Measurements from ENCODE around the gene NBR1. TPM values are rescaled to one million over a fixed set of nuclear protein-coding genes. Genes with fewer than 3 reads are reported as not detected.
A peak's percentile ranks its signal among the peaks of the same experiment; 100 is the strongest.

The NBR1 gene, protein sequence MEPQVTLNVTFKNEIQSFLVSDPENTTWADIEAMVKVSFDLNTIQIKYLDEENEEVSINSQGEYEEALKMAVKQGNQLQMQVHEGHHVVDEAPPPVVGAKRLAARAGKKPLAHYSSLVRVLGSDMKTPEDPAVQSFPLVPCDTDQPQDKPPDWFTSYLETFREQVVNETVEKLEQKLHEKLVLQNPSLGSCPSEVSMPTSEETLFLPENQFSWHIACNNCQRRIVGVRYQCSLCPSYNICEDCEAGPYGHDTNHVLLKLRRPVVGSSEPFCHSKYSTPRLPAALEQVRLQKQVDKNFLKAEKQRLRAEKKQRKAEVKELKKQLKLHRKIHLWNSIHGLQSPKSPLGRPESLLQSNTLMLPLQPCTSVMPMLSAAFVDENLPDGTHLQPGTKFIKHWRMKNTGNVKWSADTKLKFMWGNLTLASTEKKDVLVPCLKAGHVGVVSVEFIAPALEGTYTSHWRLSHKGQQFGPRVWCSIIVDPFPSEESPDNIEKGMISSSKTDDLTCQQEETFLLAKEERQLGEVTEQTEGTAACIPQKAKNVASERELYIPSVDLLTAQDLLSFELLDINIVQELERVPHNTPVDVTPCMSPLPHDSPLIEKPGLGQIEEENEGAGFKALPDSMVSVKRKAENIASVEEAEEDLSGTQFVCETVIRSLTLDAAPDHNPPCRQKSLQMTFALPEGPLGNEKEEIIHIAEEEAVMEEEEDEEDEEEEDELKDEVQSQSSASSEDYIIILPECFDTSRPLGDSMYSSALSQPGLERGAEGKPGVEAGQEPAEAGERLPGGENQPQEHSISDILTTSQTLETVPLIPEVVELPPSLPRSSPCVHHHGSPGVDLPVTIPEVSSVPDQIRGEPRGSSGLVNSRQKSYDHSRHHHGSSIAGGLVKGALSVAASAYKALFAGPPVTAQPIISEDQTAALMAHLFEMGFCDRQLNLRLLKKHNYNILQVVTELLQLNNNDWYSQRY
- 65.7 to 70.8 TPM (median 67.7 TPM) in 3 replicates for polyA plus RNA-seq
- polyA plus RNA-seq (2011; ENCODE audit: low read depth), result 35.6 TPM
- 47.9 and 67.3 TPM in 2 replicates for polyA plus RNA-seq (2011; cell fraction: cytosol; rRNA removed)
- polyA plus RNA-seq (2011; cell fraction: nucleus; rRNA removed), result 60.5 and 64.0 TPM in 2 replicates
- 39.4 and 47.3 TPM in 2 replicates for polyA plus RNA-seq (2012; ENCODE audit: low replicate concordance)
- 63.2 to 113 TPM (median 109 TPM) in 3 replicates for polyA minus RNA-seq
- 49.5 TPM for polyA minus RNA-seq (2011; cell fraction: cytosol; rRNA and poly(A)+ RNA removed)
- polyA minus RNA-seq (2011; cell fraction: nucleus; rRNA and poly(A)+ RNA removed), result 60.6 and 97.0 TPM in 2 replicates

- TF ChIP-seq EZH2 (IDR thresholded peaks at IDR 0.05; ENCODE audit: low read length), result no peak
- TF ChIP-seq, protein P1, sequence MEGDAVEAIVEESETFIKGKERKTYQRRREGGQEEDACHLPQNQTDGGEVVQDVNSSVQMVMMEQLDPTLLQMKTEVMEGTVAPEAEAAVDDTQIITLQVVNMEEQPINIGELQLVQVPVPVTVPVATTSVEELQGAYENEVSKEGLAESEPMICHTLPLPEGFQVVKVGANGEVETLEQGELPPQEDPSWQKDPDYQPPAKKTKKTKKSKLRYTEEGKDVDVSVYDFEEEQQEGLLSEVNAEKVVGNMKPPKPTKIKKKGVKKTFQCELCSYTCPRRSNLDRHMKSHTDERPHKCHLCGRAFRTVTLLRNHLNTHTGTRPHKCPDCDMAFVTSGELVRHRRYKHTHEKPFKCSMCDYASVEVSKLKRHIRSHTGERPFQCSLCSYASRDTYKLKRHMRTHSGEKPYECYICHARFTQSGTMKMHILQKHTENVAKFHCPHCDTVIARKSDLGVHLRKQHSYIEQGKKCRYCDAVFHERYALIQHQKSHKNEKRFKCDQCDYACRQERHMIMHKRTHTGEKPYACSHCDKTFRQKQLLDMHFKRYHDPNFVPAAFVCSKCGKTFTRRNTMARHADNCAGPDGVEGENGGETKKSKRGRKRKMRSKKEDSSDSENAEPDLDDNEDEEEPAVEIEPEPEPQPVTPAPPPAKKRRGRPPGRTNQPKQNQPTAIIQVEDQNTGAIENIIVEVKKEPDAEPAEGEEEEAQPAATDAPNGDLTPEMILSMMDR (optimal IDR thresholded peaks at IDR 0.05 in 1 of 3, IDR thresholded peaks at IDR 0.05 in 1 of 3, conservative IDR thresholded peaks at IDR 0.05 in 1 of 3; ENCODE audit: extremely low read depth in 1 of 3, insufficient read depth in 2 of 3, low read length in 3 of 3), result no peak
- H3K79me2 ChIP-seq (ENCODE audit: control insufficient read depth, insufficient read depth, low read length), result peaks cover 40% of the 10 kb centered on the region
- FAIRE-seq, result peak; percentile 90
- no peaks in the 10 kb centered on the region for H3K36me3 ChIP-seq (ENCODE audit: control insufficient read depth in 2 of 2, extremely low read depth in 1 of 2, insufficient read depth in 2 of 2, low read length in 2 of 2)
- H3K4me3 ChIP-seq (ENCODE audit: control insufficient read depth in 2 of 3, extremely low read depth in 1 of 3, insufficient read depth in 2 of 3, low read depth in 1 of 3, low read length in 3 of 3), result peak within 1 kb of the TSS; percentile 71 to 75 (median 71)
- no peaks in the 10 kb centered on the region for H4K20me1 ChIP-seq (ENCODE audit: control insufficient read depth, extremely low read depth, insufficient read depth, low read length)
- peak within 1 kb of the TSS; percentile 86 for H3K4me2 ChIP-seq (ENCODE audit: control insufficient read depth, extremely low read depth, insufficient read depth, low read depth, low read length)
- H3K9ac ChIP-seq (ENCODE audit: control insufficient read depth, extremely low read depth, insufficient read depth, low read length), result peak within 1 kb of the TSS; percentile 95
- H3K27ac ChIP-seq (ENCODE audit: control insufficient read depth, insufficient read depth, low read length), result peak within 1 kb of the TSS; percentile 92
- H3K9me1 ChIP-seq (ENCODE audit: control insufficient read depth, extremely low read depth, insufficient read depth, low read length), result no peaks in the 10 kb centered on the region
- peak; percentile 96 for DNase-seq (ENCODE audit: low read depth, low spot score)
- peaks cover 27% of the 10 kb centered on the region for H3K4me1 ChIP-seq (ENCODE audit: control insufficient read depth, extremely low read depth, insufficient read depth, low read length)
- no peaks in the 10 kb centered on the region for H3K27me3 ChIP-seq (ENCODE audit: control insufficient read depth, extremely low read depth, insufficient read depth, low read length)
- no peaks in the 10 kb centered on the region for H3K9me3 ChIP-seq (ENCODE audit: control insufficient read depth, low read depth, low read length)
- dilution Hi-C loops (cut with MboI; ENCODE audit: extremely low pct_ligation_motif_present, low sequenced_read_pairs), result no loop called here
- peak within 1 kb of the TSS; percentile 80 for H2AFZ ChIP-seq (ENCODE audit: control insufficient read depth, low read length)
Observed at GRCh38 chr17:43170766-43171585, at the start of gene NBR1. TSS of gene NBR1 (plus strand) at chr17:43171214. CDS start at chr17:43175800, 4,586 bp downstream.

Measured in keratinocyte (primary cell).